Chondrocyte (in vitro differentiated cells): ENCODE data around the gene BMPER. TPM values are rescaled to one million over a fixed set of nuclear protein-coding genes. Genes with fewer than 3 reads are reported as not detected.

Experiments
- DNase-seq: peaks from one replicate; pipeline ENCODE4 v3.0.0; 2021; ENCODE audit warnings: mixed read lengths, low spot score
- H3K27ac Mint-ChIP-seq: one replicate; pipeline ENCODE4 v1.8.0; 2021; ENCODE audit warnings: mild to moderate bottlenecking, moderate library complexity, mixed read lengths; ENCODE audit not compliant: unreplicated experiment
- H3K27me3 Mint-ChIP-seq: 2 replicates; pipeline ENCODE4 v1.8.0; 2021; ENCODE audit warnings: low read depth, mixed read lengths
- H3K36me3 Mint-ChIP-seq: 2 replicates; pipeline ENCODE4 v1.8.0; 2021; ENCODE audit warnings: low read depth, mixed read lengths
- H3K4me1 Mint-ChIP-seq: 2 replicates; pipeline ENCODE4 v1.8.0; 2021; ENCODE audit warnings: low read depth, mild to moderate bottlenecking, mixed read lengths
- H3K4me3 Mint-ChIP-seq: one replicate; pipeline ENCODE4 v1.8.0; 2021; ENCODE audit warnings: mild to moderate bottlenecking, moderate library complexity, mixed read lengths; ENCODE audit not compliant: unreplicated experiment
- H3K9me3 Mint-ChIP-seq: 2 replicates; pipeline ENCODE4 v1.8.0; 2021; ENCODE audit warnings: low read depth, mixed read lengths
- CTCF ChIP-seq: fragments of 200-600 bp; sonication (generic); IDR thresholded peaks from 2 replicates; pipeline ENCODE4 v1.5.0; 2021; ENCODE audit warnings: antibody characterized with exemption, mild to moderate bottlenecking, moderate library complexity
- total RNA-seq: library from RNA; stranded (reverse); gene quantifications from 3 replicates; pipeline ENCODE4 v1.2.1, GENCODE V29; 2021

Gene BMPER
- total RNA-seq, 1 donor from 2014 or later: 0.30 TPM

DNA sequence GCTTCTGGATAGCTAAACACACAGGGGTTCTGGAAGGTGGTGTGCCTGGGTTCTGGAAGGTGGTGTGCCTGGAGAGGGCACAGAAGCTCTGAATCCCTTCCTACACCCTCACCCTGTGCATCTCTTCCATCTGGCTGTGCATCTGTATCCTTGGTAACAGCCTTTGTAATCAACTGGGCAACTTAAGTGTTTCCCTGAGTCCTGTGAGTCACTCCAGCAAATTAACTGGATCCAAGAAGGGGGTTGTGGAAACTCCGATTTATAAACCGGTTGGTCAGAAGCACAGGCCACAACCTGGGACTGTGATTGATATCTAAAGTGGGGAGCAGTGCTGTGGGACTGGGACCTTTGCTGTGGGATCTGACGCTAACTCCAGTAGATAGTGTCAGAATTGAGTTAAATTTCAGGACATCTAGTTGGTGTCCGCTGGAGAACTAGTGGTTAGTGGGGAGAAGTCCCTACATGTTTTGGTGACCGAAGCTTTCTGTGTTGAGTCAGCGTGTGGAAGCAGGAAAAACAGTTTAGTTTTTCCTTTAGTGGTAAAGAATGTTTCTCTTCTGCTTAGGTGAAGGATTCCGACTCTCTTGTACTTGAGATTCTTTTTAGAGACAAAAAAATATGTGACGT, 228.1 kb downstream of the BMPER start:
- Mint-ChIP-seq H3K36me3 (no peaks in the 10 kb centered on the region), H3K9me3 (no peaks in the 10 kb centered on the region), H3K27ac (no peak overlapping the region), H3K4me3 (no peak overlapping the region), H3K4me1 (no peaks in the 10 kb centered on the region), H3K27me3 (no peaks in the 10 kb centered on the region)
- DNase-seq: no peak
- no peak for TF ChIP-seq CTCF

DNA sequence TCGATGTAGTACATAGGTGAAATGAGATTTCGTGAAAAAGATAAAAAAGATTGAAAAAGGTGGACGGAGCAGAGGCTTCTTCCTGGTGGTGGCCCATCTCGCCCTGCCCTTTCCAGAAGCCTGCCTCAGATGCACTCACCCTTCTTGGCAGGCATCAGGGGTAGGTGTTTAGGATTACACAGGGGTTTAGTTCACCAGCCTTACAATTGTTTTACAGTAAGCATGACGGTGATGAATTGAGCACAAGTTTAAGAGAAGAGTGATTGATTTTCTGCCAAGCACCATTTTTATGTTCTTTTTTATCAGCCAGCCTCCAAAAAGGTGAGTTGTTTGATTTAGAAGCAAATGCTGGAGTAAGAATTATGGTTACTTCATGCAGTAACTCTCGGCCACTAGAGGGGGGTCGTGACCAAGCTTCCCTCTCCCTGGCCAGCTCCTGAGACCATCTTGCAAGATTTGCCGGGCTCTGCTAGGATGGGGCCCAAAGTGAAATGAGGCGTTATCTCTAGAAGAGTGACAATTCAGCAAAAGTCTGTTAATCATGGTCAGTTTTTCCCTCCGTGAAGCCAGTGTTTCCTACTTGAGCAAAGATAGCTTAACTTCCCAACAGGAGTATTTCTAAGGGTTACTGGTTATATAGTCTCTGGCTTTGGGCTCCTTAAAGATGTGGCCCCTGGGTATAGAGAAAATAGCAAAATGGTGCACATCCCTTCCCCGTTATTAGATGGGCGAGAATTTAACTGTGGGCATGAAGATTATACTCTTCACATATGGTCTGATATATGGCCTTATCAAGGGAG, 228.8 kb downstream of the BMPER start:
- no peaks in the 10 kb centered on the region for H3K36me3 Mint-ChIP-seq
- H3K27ac Mint-ChIP-seq: no peak overlapping the region
- no peak for DNase-seq
- H3K27me3 Mint-ChIP-seq: no peaks in the 10 kb centered on the region
- H3K9me3 Mint-ChIP-seq: no peaks in the 10 kb centered on the region
- H3K4me1 Mint-ChIP-seq: no peaks in the 10 kb centered on the region
- peak; percentile 86 for TF ChIP-seq CTCF
- H3K4me3 Mint-ChIP-seq: no peak overlapping the region

- DNase-seq: no peak
- TF ChIP-seq CTCF: no peak
- H3K36me3 Mint-ChIP-seq: no peaks in the 10 kb centered on the region
- H3K4me3 Mint-ChIP-seq: no peak overlapping the region
- no peaks in the 10 kb centered on the region for H3K9me3 Mint-ChIP-seq
- no peaks in the 10 kb centered on the region for H3K27me3 Mint-ChIP-seq
- H3K4me1 Mint-ChIP-seq: no peaks in the 10 kb centered on the region
- no peak overlapping the region for H3K27ac Mint-ChIP-seq
Measured at GRCh38 chr7:34135924-34136323, 230.6 kb downstream of the BMPER start.

DNA sequence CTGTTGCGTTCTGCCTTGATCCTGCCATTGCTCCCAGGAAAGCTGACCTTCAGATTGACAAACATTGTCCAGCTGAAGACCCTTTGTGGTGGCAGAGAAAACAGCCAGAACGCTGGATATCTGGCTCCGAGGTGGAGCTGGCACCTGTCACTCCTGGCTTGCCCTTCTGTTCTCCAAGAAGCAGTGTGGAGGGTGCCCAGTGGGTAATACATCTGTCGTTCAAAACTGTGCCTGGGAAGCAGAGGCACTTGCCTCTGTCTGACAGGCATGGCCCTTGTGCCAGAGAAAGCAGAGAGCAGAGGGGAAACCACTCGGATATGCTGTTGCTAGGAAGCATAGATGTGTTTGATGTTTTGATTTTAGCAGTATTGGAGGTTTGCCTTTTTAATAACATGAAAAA, 231.4 kb downstream of the BMPER start:
- no peak for DNase-seq
- no peaks in the 10 kb centered on the region for H3K4me1 Mint-ChIP-seq
- H3K4me3 Mint-ChIP-seq: no peak overlapping the region
- no peaks in the 10 kb centered on the region for H3K36me3 Mint-ChIP-seq
- no peak overlapping the region for H3K27ac Mint-ChIP-seq
- no peak for TF ChIP-seq CTCF
- H3K9me3 Mint-ChIP-seq: no peaks in the 10 kb centered on the region
- no peaks in the 10 kb centered on the region for H3K27me3 Mint-ChIP-seq

DNA sequence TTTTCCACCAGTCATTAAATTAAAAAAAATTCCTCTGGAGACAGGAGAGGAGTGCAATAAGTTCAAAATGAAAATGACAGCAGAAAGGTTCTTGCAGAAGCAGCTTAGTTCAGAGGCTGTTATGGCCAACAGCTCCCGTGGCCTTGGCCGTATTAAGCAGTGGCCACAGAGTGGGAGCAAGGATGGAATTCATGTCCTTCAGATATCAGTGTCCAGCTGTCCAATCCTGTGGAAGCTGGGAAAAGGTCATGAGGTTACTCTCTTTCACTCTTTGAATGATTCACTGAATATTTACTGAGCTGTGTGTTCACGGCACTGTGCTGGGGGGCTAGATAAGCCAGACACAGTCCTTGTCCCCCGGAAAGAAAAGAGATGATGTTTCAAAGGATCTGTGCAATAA, 231.8 kb downstream of the BMPER start:
- H3K27ac Mint-ChIP-seq: no peak overlapping the region
- no peaks in the 10 kb centered on the region for H3K27me3 Mint-ChIP-seq
- no peaks in the 10 kb centered on the region for H3K4me1 Mint-ChIP-seq
- H3K9me3 Mint-ChIP-seq: no peaks in the 10 kb centered on the region
- H3K4me3 Mint-ChIP-seq: no peak overlapping the region
- DNase-seq: no peak
- TF ChIP-seq CTCF: no peak
- no peaks in the 10 kb centered on the region for H3K36me3 Mint-ChIP-seq
